Measurements from ENCODE around the gene MARVELD3. TPM values are rescaled to one million over a fixed set of nuclear protein-coding genes. Genes with fewer than 3 reads are reported as not detected.

Gene MARVELD3
- total and polyA plus RNA-seq, 2 donors (not counting 1 experiment from before 2014, with no cell fraction given) = not detected

DNA sequence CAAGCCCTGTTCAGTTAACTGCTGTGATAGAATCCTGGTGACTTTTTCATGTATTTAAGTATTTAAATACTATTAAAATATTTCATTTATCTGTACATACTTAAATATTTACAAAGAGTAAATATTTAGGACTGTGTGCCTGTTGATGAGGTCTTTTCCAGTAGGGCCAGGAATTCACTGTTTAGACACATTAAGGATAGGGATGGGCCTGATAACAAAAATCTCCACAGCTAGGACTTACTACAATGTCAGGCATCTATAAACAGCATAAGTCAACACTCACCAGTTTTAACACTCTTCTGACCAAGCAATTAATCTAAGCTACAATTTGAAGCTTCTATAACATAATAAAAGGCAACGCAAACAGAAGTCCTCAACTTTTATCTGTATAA lies 47.6 kb downstream of the MARVELD3 start:
- intact Hi-C loops (cut with micrococcal nuclease) = no loop called here

DNA sequence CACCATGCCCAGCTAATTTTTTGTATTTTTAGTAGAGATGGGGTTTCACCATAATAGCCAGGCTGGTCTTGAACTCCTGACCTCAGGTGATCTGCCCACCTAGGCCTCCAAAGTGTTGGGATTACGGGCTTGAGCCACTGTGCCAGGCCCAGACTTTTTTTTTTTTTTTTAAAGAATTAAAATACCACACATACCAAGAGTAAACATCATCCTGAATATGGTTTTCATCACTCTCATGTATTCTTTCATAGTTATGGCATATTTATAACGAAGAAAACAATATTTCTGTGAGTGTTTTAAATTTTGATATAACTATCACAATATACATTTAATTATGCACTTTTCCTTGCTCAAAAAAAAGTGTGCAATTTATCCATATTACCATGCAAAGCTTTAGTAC lies 48.2 kb downstream of the MARVELD3 start:
- H3K4me2 ChIP-seq (replicated peaks; ENCODE audit: low read depth, low read length, poor library complexity, severe bottlenecking) = no peak overlapping the region
- no peak overlapping the region for H3K4me3 ChIP-seq (ENCODE audit: control extremely low read depth in 1 of 5, extremely low read depth in 1 of 5, insufficient read depth in 1 of 5, low read depth in 2 of 5, low read length in 4 of 5)
- no peak overlapping the region for H2AFZ ChIP-seq (ENCODE audit: insufficient read depth, low read depth, low read length, poor library complexity, severe bottlenecking)
- H3K36me3 ChIP-seq (replicated peaks in 1 of 2; ENCODE audit: control extremely low read depth in 1 of 2, control insufficient read depth in 1 of 2, extremely low read depth in 1 of 2, insufficient read depth in 2 of 2, low read length in 1 of 2) = peaks cover 26 to 74% of the 10 kb centered on the region in 2 experiments
- intact Hi-C loops (cut with micrococcal nuclease) = no loop called here
- no peak overlapping the region for H3K4me3 Mint-ChIP-seq
- no peaks in the 10 kb centered on the region for H3K4me1 Mint-ChIP-seq
- ChIA-PET CTCF (interaction anchor here (0.7 kb wide), 1 partner anchor 44 kb away, joined by 4 read pairs; no protein-coding TSS in a partner anchor), POLR2A (no interaction called here)
- no peaks in the 10 kb centered on the region for H3K79me2 ChIP-seq (ENCODE audit: control insufficient read depth, insufficient read depth, low read length)
- H3K9me3 ChIP-seq (ENCODE audit: control extremely low read depth in 1 of 3, control insufficient read depth in 2 of 3, insufficient read depth in 1 of 3, low read length in 2 of 3) = no peaks in the 10 kb centered on the region
- DNase-seq (no peak), ATAC-seq (ENCODE audit: low read depth) (no peak)
- no peak overlapping the region for H3K9ac ChIP-seq (ENCODE audit: low read length)
- H3K27me3 Mint-ChIP-seq = no peaks in the 10 kb centered on the region
- no peak overlapping the region for H3K27ac ChIP-seq (ENCODE audit: low read length in 2 of 2)
- no peaks in the 10 kb centered on the region for H3K27me3 ChIP-seq (replicated peaks in 1 of 4; ENCODE audit: control extremely low read depth in 1 of 4, control insufficient read depth in 3 of 4, insufficient read depth in 4 of 4, low read length in 3 of 4)
- no peak overlapping the region for H3K27ac Mint-ChIP-seq
- H3K4me1 ChIP-seq (ENCODE audit: control insufficient read depth in 2 of 2, insufficient read depth in 2 of 2, low read length in 2 of 2) = no peaks in the 10 kb centered on the region
- TF ChIP-seq, protein P1, sequence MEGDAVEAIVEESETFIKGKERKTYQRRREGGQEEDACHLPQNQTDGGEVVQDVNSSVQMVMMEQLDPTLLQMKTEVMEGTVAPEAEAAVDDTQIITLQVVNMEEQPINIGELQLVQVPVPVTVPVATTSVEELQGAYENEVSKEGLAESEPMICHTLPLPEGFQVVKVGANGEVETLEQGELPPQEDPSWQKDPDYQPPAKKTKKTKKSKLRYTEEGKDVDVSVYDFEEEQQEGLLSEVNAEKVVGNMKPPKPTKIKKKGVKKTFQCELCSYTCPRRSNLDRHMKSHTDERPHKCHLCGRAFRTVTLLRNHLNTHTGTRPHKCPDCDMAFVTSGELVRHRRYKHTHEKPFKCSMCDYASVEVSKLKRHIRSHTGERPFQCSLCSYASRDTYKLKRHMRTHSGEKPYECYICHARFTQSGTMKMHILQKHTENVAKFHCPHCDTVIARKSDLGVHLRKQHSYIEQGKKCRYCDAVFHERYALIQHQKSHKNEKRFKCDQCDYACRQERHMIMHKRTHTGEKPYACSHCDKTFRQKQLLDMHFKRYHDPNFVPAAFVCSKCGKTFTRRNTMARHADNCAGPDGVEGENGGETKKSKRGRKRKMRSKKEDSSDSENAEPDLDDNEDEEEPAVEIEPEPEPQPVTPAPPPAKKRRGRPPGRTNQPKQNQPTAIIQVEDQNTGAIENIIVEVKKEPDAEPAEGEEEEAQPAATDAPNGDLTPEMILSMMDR (IDR thresholded peaks at IDR 0.05) = no peak
- TF ChIP-seq EZH2 (IDR thresholded peaks at IDR 0.05; ENCODE audit: borderline replicate concordance, insufficient read depth, low read depth, low read length, poor library complexity, severe bottlenecking) = no peak
- no CpG with 5 or more reads among the region's 2 CpGs for WGBS (ENCODE audit: insufficient coverage)
- H4K20me1 ChIP-seq (ENCODE audit: control insufficient read depth, insufficient read depth, low read length, poor library complexity, severe bottlenecking) = no peaks in the 10 kb centered on the region
- H3K9me3 Mint-ChIP-seq (ENCODE audit: insufficient read depth) = no peaks in the 10 kb centered on the region

More for the DNA sequence above, 47.6 kb downstream of the MARVELD3 start:
- no peak for ATAC-seq (ENCODE audit: low read depth)
- Histone ChIP-seq H3K79me2 (ENCODE audit: control insufficient read depth, insufficient read depth, low read length) (no peaks in the 10 kb centered on the region), H3K27me3 (replicated peaks in 1 of 4; ENCODE audit: control extremely low read depth in 1 of 4, control insufficient read depth in 3 of 4, insufficient read depth in 4 of 4, low read length in 3 of 4) (no peaks in the 10 kb centered on the region), H3K4me2 (replicated peaks; ENCODE audit: low read depth, low read length, poor library complexity, severe bottlenecking) (no peak overlapping the region), H3K9me3 (ENCODE audit: control extremely low read depth in 1 of 3, control insufficient read depth in 2 of 3, insufficient read depth in 1 of 3, low read length in 2 of 3) (no peaks in the 10 kb centered on the region), H3K36me3 (replicated peaks in 1 of 2; ENCODE audit: control extremely low read depth in 1 of 2, control insufficient read depth in 1 of 2, extremely low read depth in 1 of 2, insufficient read depth in 2 of 2, low read length in 1 of 2) (peaks cover 22 to 75% of the 10 kb centered on the region in 2 experiments), H3K27ac (ENCODE audit: low read length in 2 of 2) (no peak overlapping the region), H4K20me1 (ENCODE audit: control insufficient read depth, insufficient read depth, low read length, poor library complexity, severe bottlenecking) (no peaks in the 10 kb centered on the region), H3K4me3 (ENCODE audit: control extremely low read depth in 1 of 5, extremely low read depth in 1 of 5, insufficient read depth in 1 of 5, low read depth in 2 of 5, low read length in 4 of 5) (no peak overlapping the region), H3K9ac (ENCODE audit: low read length) (no peak overlapping the region), H3K4me1 (ENCODE audit: control insufficient read depth in 2 of 2, insufficient read depth in 2 of 2, low read length in 2 of 2) (no peaks in the 10 kb centered on the region), H2AFZ (ENCODE audit: insufficient read depth, low read depth, low read length, poor library complexity, severe bottlenecking) (no peak overlapping the region)
- TF ChIP-seq, protein P1 (IDR thresholded peaks at IDR 0.05) = no peak
- TF ChIP-seq EZH2 (IDR thresholded peaks at IDR 0.05; ENCODE audit: borderline replicate concordance, insufficient read depth, low read depth, low read length, poor library complexity, severe bottlenecking) = no peak
- H3K27ac Mint-ChIP-seq = no peak overlapping the region
- DNase-seq = no peak
- ChIA-PET POLR2A (no interaction called here), CTCF (interaction anchor here (0.6 to 0.7 kb wide), 2 partner anchors 43 to 1273 kb away, joined by 3 to 4 read pairs; no protein-coding TSS in a partner anchor)
- WGBS (ENCODE audit: insufficient coverage) = no CpG with 5 or more reads among the region's 1 CpG
- H3K4me1 Mint-ChIP-seq = no peaks in the 10 kb centered on the region
- no peaks in the 10 kb centered on the region for H3K9me3 Mint-ChIP-seq (ENCODE audit: insufficient read depth)
- H3K4me3 Mint-ChIP-seq = no peak overlapping the region
- H3K27me3 Mint-ChIP-seq = no peaks in the 10 kb centered on the region

Data from B cell (primary cell).